GM10248 (cell line): Measurements from ENCODE around the gene LDLRAD4.

Source experiments
- CTCF ChIA-PET: fragments of 300-600 bp; sonication (Branson Sonifier 250); formaldehyde crosslinking; extraction: SDS; loops from one replicate; lab custom pipeline; 2021; ENCODE audit warnings: antibody characterized with exemption; lab: Yijun Ruan, JAX
- POLR2A ChIA-PET: fragments of 350-650 bp; sonication (Branson Sonifier 250); formaldehyde crosslinking; extraction: SDS; loops from one replicate; lab custom pipeline; 2020; ENCODE audit warnings: antibody characterized with exemption; lab: Yijun Ruan, JAX
- DNase-seq: peaks from one replicate; pipeline ENCODE4 v3.0.0; 2012; ENCODE audit errors: extremely low spot score
- CTCF ChIP-seq: IDR thresholded peaks from 2 replicates; pipeline ENCODE4 v1.5.1; 2012; ENCODE audit warnings: mild to moderate bottlenecking, low read depth; ENCODE audit errors: extremely low read depth, missing control alignments, control extremely low read depth

Gene LDLRAD4

DNA sequence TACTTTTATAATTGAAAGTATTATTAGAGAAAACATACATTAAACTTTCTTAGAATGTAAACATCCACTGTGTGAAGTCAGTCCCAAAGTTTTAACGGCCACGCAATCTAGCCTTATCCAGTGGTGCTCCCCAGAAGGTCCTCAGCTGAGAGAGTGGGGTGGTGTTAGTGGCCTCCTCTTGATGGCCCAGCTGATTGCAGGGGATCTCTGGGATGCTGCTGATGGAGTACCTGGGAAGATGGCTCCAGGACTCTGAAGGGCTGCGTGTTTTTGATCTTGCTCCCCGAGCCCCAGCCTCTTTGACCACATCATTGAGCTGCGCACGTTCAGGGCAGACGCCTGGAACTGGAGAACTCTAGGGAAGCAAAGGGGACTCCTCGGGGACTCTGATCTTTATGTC is 326.4 kb downstream of the LDLRAD4 start:
- ChIA-PET CTCF (interaction anchor here (1.0 to 1.8 kb wide), 2 partner anchors 11 to 13 kb away, joined by 4 to 5 read pairs; no protein-coding TSS in a partner anchor), POLR2A (no interaction called here)
- TF ChIP-seq CTCF = no peak
- DNase-seq = no peak

DNA sequence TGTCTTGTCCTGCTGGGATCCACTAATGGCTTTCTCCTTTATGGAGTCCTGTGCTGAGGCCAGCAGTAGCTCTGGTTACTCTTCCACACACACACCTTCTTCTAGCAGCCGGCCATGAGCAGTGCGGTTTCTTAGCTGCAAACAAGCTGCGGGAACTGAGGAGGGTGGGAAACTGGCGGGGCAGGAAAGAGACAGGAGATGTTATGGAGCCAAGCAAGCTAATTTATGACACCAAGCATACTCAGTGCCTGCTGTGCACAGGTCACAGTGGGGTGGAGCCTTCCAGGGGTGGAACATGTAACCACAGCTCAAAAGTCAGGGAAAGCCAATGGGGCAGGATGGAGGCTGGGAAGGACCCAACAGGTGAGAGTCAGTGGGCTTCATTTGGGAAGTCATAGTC is 327.0 kb downstream of the LDLRAD4 start:
- no peak for TF ChIP-seq CTCF
- POLR2A ChIA-PET = no interaction called here
- CTCF ChIA-PET = interaction anchor here (0.7 to 5.8 kb wide), 2 partner anchors 13 to 17 kb away, joined by 3 to 44 read pairs; no protein-coding TSS in a partner anchor
- DNase-seq = no peak

- TF ChIP-seq CTCF = no peak
- no peak for DNase-seq
- ChIA-PET CTCF (interaction anchor here (0.7 to 5.8 kb wide), 3 partner anchors 12 to 36 kb away, joined by 3 to 44 read pairs (median 3); no protein-coding TSS in a partner anchor), POLR2A (no interaction called here)
Measured at GRCh38 chr18:13545955-13546354, 327.4 kb downstream of the LDLRAD4 start.

- POLR2A ChIA-PET = no interaction called here
- no peak for DNase-seq
- CTCF ChIA-PET = interaction anchor here (0.8 to 5.8 kb wide), 5 partner anchors 12 to 89 kb away, joined by 3 to 44 read pairs (median 4); no protein-coding TSS in a partner anchor
- TF ChIP-seq CTCF = no peak
Measured at GRCh38 chr18:13546638-13547037, 328.1 kb downstream of the LDLRAD4 start.

DNA sequence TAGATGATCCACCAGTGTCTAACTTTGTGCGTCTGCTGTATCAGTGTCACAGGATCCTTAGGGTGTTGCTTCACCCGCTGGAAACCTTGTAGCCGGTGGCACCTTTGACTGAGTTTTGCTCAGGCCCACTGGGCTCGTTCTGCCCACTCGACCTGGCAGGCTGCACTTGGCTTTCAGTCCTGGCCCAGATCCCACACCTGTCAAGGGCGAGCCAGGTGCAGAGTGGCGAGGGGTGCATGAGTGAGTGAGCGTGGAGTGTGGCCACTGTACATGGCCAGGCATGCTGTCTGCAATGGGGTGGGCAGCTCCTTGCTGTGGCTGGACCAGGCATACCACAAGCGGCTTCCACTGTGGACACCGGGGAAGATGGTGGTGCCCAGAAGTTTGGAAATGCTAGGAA is 328.8 kb downstream of the LDLRAD4 start:
- no peak for TF ChIP-seq CTCF
- CTCF ChIA-PET = interaction anchor here (1.2 to 5.8 kb wide), 4 partner anchors 11 to 88 kb away, joined by 3 to 44 read pairs (median 4); no protein-coding TSS in a partner anchor
- POLR2A ChIA-PET = no interaction called here
- DNase-seq = no peak

- no peak for TF ChIP-seq CTCF
- ChIA-PET POLR2A (no interaction called here), CTCF (interaction anchor here (1.1 to 5.8 kb wide), 10 partner anchors 9 to 264 kb away, joined by 3 to 44 read pairs (median 5); no protein-coding TSS in a partner anchor)
- DNase-seq = no peak
Measured at GRCh38 chr18:13548106-13548819, 329.7 kb downstream of the LDLRAD4 start.
